NCI-H2029 treated with DMSO at 0.1 percent for 48 hours (cell line): ENCODE results near the gene TAOK1.

Experiments
- DNase-seq: peaks from one replicate; lab custom pipeline; 2025; lab: John Stamatoyannopoulos, UW

Gene TAOK1

DNA sequence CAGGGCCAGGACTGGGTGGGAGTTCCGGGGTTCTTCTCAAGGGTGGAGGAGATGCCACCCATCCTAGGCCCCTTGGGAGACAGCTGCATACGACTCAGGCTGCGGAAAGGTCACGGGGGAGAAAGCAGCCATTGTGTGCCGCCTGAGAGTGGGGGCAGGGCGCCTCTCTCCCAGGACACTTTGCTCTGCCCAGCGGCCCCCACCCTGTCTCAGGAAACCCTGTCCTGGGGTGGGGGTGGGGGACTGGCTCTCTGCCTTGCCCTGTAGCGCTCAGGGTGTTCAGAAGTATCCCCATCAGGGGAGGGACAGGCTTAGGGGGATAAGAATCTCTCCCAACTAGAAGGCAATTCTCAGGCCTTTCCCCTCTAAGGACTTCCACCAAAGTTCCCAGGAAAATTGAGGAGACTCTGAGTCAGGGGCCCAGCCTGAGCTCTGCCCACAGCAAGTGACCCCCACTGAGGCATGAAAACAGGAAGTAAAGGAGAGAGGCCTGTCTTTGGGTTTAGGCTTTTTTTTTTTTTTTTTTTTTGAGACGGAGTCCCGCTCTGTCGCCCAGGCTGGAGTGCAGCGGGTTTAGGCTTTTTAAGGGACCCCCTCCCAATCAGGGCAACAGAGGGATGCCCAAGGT is 194.4 kb downstream of the TAOK1 start:
- DNase-seq: no peak

DNA sequence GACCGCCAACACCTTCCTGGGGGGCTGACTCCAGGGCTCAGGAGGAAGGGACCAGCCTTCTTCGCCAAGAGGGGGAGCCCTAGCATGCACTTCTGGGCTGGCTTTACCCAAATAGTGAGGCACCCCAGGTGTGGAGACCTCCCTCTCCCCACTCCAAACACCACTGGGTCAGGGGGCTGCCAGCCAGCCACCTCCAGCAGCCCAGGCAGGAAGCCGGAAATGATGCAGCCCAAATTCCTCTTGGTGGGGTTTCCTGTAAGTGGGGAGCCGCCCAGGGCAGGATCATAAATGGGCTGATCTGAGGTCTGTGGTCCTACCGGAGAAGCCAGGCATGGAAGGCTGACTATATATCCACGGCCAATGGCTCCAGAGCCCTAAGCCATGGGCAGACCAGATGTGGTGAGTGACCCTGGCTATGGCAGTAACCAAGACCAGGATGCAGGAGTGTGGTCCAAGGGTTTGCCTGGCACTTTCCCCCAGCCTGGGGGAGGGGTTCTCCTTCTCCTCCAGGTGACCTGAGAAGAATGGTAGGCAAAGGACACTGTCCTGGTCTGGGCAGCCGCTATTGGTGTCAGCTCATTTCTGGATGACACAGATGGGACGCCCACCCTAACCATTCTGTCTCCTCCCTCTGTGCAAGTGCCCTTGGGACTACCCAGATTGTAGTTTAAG is 195.1 kb downstream of the TAOK1 start:
- no peak for DNase-seq

GRCh38 chr17:29586676-29587469 is 196.7 kb downstream of the TAOK1 start:
- no peak for DNase-seq

GRCh38 chr17:29587591-29587990 is 197.4 kb downstream of the TAOK1 start:
- no peak for DNase-seq

DNA sequence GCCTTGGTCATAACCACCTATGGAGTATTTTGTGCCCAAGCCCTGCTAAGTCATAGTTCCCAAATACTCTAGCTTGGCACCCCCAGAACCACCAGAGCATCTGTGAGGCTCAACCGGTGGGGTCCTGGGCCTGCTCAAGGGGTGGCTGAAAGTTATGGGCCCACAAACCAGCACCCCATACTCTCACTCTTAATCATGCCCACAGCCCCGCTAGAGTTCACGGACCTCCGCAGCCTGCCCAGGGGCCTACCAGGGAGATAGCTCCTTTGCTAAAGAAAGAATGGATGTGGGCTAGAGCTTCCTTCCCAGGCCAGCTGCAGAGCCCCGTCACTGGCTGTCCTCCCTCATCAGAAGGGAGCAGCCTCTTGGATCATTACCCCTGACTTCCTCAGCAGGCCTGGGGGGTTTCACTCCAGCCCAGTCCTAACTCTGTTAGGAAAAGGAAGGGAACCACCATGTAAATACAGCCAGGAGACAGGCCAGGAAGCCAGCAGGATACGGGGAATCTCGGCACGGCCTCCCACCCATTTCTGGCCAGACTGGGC is 197.9 kb downstream of the TAOK1 start:
- DNase-seq: no peak

DNA sequence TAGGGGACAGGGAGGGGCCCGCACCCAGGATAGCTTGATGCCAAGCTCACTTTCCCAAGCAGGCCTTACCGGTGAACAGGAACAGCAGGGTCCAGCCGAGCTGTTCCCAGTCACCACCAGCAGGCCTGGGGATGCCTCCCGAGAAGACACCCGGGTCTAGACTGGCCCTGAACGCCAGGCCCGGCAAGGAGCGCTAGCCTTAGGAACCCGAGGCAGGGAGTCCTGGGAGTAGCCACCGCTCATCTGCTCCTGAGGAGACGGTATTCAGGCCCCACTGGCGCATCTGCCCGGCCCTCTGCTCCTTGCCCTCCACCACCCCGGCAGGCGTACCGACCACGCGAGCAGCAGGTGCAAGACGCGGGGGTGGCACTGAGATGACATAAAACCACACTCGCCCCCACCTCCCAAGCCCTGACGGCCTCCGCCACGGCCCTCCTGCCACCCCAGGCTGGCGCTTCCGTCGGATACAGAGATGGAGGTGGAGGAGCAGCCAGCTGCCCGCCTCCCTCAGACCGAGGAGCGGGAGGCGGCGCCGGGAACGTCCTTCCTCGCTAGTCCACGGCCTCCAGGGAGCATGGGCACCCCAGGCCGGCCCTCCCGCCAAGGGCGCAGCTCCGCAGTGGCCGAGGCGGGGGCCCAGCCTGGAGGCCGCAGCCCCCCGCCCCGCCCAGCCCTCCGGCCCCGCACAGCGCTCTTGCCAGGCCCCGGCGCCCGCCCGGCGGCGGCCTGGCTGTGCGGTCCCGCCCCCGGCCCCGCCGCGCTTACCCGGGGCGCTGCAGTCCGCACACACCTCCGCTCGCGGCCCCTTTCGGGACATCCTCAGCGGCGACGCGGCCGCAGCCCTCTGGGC is 198.6 kb downstream of the TAOK1 start:
- no peak for DNase-seq

DNA sequence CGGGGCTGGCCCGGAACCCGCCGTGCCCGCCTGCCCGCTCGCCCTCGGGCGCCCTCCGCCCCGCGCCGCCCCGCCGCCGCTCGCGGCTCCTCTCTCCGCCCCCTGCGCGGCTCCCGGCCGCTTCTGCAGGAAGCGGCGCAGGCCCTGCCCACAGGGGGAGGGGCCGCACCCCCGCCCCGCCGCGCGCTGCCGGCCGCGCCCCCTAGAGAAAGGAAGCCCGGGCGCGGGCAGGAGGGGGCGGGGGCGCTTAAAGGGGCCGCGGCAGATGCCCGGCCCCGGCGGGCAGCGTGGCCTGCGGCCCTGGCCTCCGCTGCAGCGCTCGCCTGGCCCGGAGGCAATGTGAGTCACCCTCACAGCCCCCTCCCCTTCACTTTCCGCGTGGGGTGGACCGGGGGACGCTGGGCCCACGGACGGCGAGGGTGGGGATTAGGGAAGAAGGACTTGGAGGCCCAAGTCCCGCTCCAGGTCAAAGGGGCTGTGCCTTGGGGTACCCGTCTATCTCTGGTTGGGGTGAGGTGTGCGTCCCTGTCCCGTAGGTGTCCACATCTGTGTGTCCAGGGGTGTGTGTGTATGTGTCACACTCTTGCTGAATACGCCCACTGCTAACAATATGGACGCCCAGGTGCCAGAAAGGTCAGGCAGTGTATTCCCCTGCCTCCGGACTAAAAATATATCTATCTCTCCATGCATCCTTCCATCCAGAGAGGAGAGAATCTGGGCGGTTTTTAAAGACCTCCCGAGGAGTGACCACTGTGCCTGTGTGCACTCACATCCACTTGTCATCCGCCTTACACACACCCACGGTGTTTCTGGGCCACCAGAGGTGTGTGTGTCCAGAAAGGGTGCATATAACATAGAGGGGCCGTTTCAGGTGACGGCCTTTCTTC is 199.6 kb downstream of the TAOK1 start, which contains the start of gene GIT1:
Gene GIT1, minus strand, starts transcription at position 125 of the 887 bp plus-strand sequence. CDS start 270 bp downstream, outside the sequence.
- peak; percentile 23 for DNase-seq

GRCh38 chr17:29590411-29591145 is 200.4 kb downstream of the TAOK1 start:
- DNase-seq: no peak

DNA sequence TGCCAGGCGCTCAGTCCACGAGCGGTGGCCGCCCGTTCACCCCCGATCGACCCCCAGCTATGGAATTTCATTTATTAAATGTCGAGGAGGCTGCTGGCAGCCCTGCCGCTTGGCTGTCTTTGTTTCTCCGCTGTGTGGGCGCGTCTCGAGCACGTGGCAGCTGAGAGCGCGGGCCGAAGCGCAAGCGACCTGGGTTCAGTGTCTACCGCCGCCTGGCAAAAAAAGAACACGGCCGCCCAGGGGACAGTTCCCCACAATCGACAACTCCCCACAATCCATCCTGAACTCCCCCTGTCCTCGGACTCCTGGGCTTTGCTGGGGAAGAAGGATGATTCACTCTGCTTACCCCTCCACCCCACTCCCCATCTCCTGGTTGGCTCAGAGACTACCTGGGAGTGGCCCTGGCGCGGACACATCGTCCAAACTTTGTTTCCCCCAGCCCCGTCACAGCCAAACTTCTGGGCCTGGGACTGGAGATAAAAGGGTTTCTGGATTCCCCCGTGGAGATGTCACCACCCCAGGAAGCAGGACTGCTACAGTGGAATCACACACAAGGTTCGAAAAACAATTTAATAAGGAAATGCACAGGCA is 201.1 kb downstream of the TAOK1 start:
- DNase-seq: no peak

- DNase-seq: peak; percentile 69
Observed at GRCh38 chr17:29591737-29592608, 201.8 kb downstream of the TAOK1 start.

GRCh38 chr17:29592850-29593551 is 202.8 kb downstream of the TAOK1 start, which contains the start of gene ANKRD13B:
Gene ANKRD13B (plus strand): TSS chr17:29593132. CDS start chr17:29593622, 490 bp downstream.
- no peak for DNase-seq

DNA sequence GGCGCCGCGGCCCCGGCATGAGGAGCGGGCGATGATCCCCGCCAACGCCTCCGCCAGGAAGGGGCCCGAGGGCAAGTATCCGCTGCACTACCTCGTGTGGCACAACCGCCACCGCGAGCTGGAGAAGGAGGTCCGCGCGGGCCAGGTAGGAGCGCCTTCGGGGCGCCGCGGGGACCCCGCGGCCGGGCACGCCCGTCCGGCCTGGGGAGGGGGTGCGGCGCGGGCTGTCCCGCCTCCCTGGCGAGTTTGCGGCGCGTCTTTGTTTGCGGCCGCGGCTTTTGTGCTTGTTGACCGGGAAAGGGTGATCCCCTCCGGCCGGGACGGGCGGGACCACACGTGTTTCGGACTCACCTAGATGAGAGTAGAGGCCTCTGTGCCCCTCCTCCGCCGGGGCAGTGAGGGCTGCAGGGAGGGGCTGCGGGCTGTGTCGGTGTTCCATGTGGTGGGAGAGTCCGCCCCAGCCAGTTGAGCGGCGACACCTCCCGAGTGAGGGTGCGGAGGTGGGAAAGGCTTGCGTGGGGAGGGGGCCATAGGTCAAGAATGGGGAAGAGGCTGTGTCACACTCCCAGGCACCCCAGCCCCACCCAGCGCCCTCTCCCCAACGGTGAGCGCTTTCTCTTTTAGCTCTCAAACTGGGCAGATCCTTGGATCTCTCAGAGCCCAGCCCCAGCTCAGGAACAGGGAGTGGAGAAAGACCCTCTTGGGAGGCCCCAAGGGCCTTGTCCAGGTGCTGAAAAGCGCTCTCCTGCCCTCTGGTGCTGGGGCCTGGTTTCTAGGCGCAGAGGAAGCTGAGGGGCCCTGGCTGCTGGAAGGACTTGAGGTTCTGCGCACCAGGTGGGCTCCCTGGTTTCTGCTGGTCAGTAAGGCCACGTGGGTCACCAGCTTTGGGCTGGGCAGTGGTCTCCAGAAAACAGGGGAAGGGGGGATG is 203.7 kb downstream of the TAOK1 start:
- no peak for DNase-seq

DNA sequence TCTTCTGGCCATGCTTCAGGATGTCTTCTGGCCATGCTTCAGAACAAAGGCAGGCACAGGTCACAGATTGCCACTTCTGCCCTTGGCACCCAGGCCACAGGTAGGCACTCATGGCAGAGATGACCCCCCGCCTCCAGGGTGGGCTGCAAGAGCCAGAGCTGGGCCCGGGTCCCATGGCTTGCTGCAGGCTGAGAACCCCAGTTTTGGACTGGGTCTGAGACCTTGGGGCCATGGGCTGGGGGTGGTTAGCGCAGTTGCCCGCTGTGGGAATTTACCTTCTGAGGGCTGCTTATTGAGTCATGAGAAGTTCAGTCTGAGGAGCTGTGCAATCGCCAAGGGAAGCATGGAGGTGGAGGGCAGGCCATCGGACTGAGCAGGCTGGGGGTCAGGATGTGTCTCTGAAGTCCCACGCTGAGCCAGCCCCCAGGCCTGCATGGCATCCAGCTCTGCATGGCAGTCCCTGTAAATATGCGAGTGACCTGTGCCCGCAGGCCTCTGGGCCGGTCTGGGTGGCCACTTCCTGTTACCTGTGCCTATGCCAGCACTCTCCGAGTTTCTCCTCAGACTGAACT is 204.4 kb downstream of the TAOK1 start:
- no peak for DNase-seq

- DNase-seq: no peak
Observed at GRCh38 chr17:29595107-29595942, 205.2 kb downstream of the TAOK1 start.
